GM20000 (cell line): ENCODE results near the gene NFS1.

Experiments used
- DNase-seq: peaks from one replicate; pipeline ENCODE4 v3.0.0; 2012; ENCODE audit warnings: low spot score
- TF ChIP-seq, protein P1 (sequence below): IDR thresholded peaks from 2 replicates; pipeline ENCODE4 v1.5.1; 2012; ENCODE audit warnings: mild to moderate bottlenecking, control low read depth; ENCODE audit errors: extremely low read depth, missing control alignments

NFS1 gene

DNA sequence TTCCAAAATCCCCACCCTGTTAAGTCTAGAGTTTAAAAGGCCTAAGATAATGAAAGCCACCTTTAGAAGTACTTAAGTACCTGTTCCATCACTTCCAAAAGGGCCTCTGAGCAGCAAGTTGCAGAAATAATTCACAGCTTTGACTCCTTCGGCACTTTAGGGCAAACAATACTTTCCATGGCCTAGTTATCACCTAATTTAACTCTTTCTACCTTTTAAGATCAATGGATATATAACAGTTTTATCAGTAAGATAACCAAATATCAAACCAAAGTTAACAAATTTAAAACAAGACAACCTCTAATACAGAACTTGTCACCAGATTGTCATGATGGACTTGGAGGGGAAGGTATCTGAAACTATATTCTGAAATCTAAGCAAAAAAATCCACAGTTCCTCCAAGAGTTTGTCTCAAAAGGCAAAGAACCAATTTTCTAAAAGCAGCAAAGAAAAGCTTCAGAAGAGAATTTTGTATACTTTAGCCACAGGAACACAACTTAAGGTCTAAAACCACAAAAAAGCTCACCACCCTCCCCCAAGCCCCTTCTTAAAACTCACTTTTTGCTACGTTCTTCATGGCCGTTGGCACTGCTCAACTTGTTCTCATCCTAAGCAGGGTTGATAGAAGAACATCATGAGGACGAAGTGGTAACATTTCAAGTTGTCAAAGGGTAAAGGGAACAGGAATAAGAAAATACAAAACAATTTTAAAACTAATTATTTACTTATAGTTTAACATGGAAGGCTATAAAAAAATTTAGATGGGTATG, 39.4 kb upstream of the NFS1 start:
- TF ChIP-seq, protein P1, sequence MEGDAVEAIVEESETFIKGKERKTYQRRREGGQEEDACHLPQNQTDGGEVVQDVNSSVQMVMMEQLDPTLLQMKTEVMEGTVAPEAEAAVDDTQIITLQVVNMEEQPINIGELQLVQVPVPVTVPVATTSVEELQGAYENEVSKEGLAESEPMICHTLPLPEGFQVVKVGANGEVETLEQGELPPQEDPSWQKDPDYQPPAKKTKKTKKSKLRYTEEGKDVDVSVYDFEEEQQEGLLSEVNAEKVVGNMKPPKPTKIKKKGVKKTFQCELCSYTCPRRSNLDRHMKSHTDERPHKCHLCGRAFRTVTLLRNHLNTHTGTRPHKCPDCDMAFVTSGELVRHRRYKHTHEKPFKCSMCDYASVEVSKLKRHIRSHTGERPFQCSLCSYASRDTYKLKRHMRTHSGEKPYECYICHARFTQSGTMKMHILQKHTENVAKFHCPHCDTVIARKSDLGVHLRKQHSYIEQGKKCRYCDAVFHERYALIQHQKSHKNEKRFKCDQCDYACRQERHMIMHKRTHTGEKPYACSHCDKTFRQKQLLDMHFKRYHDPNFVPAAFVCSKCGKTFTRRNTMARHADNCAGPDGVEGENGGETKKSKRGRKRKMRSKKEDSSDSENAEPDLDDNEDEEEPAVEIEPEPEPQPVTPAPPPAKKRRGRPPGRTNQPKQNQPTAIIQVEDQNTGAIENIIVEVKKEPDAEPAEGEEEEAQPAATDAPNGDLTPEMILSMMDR: no peak
- no peak for DNase-seq

DNA sequence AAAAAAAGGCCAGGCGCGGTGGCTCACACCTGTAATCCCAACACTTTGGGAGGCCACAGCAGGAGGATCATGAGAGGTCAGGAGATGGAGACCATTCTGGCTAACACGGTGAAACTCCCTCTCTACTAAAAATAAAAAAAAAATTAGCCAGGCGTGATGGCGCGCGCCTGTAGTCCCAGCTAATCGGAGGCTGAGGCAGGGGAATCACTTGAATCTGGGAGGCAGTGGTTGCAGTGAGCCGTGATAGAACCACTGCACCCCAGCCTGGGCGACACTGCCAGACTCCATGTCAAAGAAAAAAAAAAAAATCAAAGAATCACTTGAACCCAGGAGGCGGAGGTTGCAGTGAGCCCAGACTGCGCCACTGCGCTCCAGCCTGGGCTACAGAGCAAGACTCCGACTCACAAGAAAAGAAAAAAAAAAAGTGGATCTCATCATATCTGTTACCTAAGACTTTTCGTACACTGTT, 38.7 kb upstream of the NFS1 start:
- TF ChIP-seq, protein P1: no peak
- no peak for DNase-seq

DNA sequence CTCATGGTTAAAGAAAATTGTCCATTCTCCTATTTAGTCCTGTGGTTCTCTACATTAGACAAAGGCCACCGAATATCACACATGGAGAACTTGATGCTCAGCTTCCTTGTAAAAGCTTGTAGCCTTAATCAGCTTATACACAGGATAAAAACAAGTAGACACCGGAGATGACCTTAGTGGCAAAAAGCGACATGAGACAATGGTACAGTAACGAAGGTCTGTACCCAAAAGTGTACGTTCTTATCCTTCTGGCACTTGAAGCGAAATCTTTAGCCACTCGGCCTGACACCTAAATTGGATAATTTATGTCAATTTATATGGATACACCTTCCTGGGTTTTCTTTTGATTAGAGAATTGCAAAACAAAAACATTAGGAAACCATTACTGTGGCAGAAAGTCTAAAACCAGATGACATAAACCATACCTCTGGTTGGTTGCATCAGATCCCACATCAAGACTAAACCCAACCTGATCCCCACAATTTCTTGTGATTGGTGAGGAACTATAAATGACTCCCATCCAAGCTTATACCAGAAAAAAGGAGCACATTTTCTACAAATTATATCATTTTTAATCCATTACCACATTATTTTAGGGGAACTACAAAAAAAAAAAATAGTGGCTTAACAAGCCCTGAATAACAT, 36.8 kb upstream of the NFS1 start:
- no peak for DNase-seq
- TF ChIP-seq, protein P1: no peak

DNA sequence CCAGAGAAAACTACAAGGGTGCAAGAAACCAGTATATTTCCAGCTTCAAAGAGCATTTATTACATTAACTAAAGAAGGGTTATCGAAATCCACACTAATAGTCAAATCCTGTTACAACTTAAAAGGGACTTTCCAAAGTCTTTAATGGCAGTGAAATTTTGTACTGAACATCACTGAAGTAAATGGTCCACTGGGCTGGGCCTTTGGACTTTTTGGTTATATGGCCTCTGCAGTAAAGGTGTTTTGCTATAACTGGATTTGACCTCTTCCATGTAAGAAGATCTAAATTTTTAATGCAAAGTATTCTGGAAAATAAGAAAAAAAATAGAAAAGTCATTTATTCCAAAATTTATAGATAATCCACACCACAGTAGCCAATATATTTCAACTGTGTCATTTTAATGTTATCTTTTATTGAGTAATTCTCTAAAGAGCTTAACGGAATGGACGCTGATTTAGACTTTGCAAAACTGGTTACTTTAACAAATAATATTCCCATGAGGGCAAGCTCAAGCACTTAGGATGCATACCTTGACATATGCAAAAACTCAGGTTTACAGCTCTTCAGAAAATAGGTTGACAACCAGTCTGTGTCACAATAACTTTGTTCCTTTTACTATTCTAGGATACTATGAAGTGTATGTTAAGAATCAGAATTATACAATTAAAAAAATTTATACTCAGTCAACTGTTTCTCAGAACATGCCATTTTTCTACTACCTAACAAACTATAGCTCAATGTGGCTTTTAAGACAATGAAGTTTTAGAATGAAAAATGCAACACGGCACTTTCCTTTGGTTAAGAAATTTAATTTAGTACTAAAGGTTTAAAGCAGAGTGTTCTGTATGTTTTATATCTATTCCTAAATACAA, 35.9 kb upstream of the NFS1 start:
- DNase-seq: no peak
- TF ChIP-seq, protein P1: no peak

GRCh38 chr20:35734374-35734773, 35.2 kb upstream of the NFS1 start:
- TF ChIP-seq, protein P1: no peak
- DNase-seq: no peak

DNA sequence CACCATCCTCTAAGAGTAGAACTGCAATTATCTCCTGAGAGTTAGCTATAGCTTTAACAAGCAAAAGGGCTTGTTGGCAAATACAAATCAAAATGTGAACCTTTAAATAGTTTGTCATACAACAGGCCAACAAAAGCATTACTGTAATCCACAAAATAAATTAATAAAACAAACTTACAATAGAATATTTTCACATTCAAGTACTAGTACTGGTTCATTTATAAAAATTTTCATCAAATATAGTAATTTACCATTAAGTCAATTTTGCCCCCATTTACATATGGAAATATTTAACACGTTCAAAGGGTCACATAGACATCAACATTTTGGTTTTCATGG, 33.5 kb upstream of the NFS1 start:
- no peak for DNase-seq
- TF ChIP-seq, protein P1: no peak
